NCI-H226 (cell line): ENCODE measurements around the gene SHC1.
"Not testable (repeated sequence)": the region's sequence is repeated elsewhere in the genome, so short reads cannot be mapped to it uniquely, and the experiment has no call there.

Experiments used
- DNase-seq: peaks from one replicate; pipeline ENCODE4 v3.0.0-alpha.2; 2015

The SHC1 gene

GRCh38 chr1:154995301-154995983, 24.9 kb upstream of the SHC1 start:
- peak; percentile 55 for DNase-seq

GRCh38 chr1:154994591-154994990, 24.0 kb upstream of the SHC1 start:
- DNase-seq = no peak

GRCh38 chr1:154994269-154994587, 23.7 kb upstream of the SHC1 start:
- DNase-seq = no peak

GRCh38 chr1:154993572-154994268, 23.2 kb upstream of the SHC1 start, which contains the start of gene LENEP:
TSS of gene LENEP (plus strand) at chr1:154993586. CDS start at chr1:154993608, 22 bp downstream.
- no peak for DNase-seq

- peak; percentile 54 for DNase-seq
These were observed 22.4 kb upstream of the SHC1 start for GRCh38 chr1:154992721-154993571.

GRCh38 chr1:154990276-154990675, 19.7 kb upstream of the SHC1 start:
- no peak for DNase-seq

- DNase-seq = no peak
These were observed 18.8 kb upstream of the SHC1 start for GRCh38 chr1:154989195-154989860.

- no peak for DNase-seq
These were observed 17.8 kb upstream of the SHC1 start for GRCh38 chr1:154988058-154988954.

- no peak for DNase-seq
These were observed 16.8 kb upstream of the SHC1 start for GRCh38 chr1:154987326-154987725.

- DNase-seq = not testable (repeated sequence)
These were observed 16.2 kb upstream of the SHC1 start for GRCh38 chr1:154986736-154987135.

- no peak for DNase-seq
These were observed 13.4 kb upstream of the SHC1 start for GRCh38 chr1:154983776-154984466.

GRCh38 chr1:154982897-154983648, 12.5 kb upstream of the SHC1 start, which contains the start of gene FLAD1:
TSS of gene FLAD1 (plus strand) at chr1:154983344. CDS start at chr1:154983695, 351 bp downstream.
- peak; percentile 99 for DNase-seq

- DNase-seq = no peak
These were observed 11.8 kb upstream of the SHC1 start for GRCh38 chr1:154982341-154982740.

- no peak for DNase-seq
These were observed 7.8 kb upstream of the SHC1 start for GRCh38 chr1:154978360-154978759.

GRCh38 chr1:154977762-154978161, 7.2 kb upstream of the SHC1 start:
- DNase-seq = not testable (repeated sequence)

GRCh38 chr1:154975409-154976059, 5.0 kb upstream of the SHC1 start:
- DNase-seq = peak; percentile 51

GRCh38 chr1:154974808-154975408, 4.4 kb upstream of the SHC1 start:
- DNase-seq = peak; percentile 90

- peak; percentile 100 for DNase-seq
These were observed 3.7 kb upstream of the SHC1 start, which contains the start of gene CKS1B for GRCh38 chr1:154974102-154974807. TSS of gene CKS1B (plus strand) at chr1:154974681. CDS start at chr1:154974746, 65 bp downstream.
